DMS79 treated with DMSO at 0.1 percent for 48 hours (cell line): ENCODE measurements around the gene SAPCD2.
"Not testable (repeated sequence)": the region's sequence is repeated elsewhere in the genome, so short reads cannot be mapped to it uniquely, and the experiment has no call there.

Experiments
- DNase-seq: peaks from one replicate; lab custom pipeline; 2025; lab: John Stamatoyannopoulos, UW

Gene SAPCD2, protein sequence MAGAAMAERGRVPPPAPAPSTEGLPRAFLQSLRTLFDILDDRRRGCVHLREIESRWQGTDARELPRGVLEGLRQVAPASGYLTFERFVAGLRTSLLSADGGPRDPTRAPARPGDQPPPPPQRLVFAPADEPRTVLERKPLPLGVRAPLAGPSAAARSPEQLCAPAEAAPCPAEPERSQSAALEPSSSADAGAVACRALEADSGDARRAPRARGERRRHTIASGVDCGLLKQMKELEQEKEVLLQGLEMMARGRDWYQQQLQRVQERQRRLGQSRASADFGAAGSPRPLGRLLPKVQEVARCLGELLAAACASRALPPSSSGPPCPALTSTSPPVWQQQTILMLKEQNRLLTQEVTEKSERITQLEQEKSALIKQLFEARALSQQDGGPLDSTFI

DNA sequence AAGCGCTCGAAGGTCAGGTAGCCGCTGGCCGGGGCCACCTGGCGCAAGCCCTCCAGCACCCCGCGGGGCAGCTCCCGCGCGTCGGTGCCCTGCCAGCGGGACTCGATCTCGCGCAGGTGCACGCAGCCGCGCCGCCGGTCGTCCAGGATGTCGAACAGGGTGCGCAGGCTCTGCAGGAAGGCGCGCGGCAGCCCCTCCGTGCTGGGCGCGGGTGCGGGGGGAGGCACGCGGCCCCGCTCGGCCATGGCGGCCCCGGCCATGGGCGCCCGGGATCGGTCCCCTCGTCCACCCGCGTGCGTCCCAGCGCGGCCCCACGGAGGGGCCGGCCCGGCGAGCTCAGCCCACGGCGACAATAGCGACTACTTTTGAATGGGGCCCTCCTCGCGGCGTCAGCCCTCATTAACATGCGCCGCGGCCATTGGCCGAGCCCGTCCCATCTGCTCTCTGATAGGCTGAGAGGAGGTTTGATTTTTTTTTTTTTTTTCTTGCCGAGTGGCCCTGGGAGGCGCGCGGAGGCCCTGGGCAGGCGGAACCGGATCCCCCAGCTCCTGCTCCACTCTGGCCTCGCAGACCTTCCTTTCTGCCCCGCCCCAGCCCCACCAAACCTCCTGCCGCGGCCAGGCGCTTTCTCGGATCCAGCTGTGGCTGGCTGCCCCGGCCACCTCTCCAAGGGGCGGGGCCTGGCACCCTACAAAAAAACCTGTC, at the start of gene SAPCD2:
Gene SAPCD2 (minus strand): TSS at position 357 of the 705 bp plus-strand sequence. CDS start 97 bp downstream, at position 260.
- peak; percentile 93 for DNase-seq

GRCh38 chr9:137118092-137118603, 47.8 kb upstream of the SAPCD2 start:
- not testable (repeated sequence) for DNase-seq

- no peak for DNase-seq
These were observed 46.9 kb upstream of the SAPCD2 start for GRCh38 chr9:137117269-137117731.

DNA sequence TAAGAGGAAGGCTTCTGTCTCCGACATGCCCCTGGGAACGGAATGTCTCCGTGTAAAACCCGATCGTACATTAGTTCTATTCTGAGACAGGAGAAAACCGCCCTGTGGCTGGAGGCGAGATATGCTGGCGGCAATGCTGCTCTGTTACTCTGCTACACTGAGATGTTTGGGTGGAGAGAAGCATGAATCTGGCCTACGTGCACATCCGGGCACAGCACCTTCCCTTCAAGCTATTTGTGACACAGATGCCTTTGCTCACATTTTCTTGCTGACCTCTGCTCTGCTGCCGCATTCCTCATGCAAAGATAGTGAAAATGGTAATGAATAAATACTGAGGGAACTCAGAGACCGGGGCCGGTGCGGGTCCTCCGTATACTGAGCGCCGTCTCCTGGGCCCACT, 46.4 kb upstream of the SAPCD2 start:
- DNase-seq: no peak

DNA sequence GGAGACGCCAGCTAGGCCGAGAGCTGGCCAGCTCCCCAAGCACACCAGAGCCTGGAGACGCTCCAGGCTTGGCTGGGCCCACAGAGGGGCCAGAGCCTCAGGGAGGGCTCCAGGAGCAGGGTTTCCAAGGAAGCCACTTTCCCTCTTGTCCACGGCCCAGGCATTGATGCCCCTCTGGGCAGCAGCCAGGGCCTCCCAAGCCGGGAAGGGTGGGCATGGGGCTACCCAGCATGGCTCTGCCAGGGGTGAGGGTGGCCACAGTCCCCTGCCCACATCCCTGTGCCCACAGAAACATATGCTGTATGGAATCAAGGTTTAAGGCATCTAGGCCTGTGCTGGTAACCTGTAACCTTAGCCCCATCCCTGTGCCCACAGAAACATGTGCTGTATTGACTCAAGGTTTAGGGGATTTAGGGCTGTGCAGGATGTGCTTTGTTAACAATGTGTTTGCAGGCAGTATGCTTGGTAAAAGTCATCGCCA, 45.7 kb upstream of the SAPCD2 start:
- no peak for DNase-seq

DNA sequence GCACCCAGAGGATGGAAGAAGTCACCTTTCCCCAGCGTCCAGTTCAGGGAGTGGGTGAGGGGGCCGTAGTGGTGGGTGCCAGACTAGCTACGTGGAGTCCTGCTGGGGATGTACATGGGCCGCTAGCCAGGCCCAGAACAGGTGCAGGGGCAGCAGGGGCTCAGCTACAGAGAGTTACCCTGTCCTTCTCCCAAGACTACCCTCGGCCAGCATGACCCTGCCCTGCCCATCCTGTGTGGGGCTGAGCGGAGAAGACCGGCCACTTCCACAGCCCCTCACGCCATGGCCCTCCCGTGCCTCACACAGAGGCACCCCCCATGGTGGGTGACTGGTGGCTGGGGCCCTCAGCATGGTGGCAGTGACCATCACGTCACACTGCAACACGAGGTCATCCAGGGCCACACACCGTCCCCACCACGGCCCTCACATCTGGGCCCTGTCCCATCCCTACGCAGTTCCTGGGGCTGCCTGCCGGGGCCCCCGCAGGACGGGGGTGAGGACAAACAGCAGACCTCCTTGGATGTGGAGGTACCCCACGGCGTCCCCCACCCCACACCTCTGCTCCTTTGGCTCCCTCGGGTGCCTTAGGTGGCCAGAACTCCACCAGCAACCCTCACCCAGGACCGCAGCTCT, 45.2 kb upstream of the SAPCD2 start:
- no peak for DNase-seq

DNA sequence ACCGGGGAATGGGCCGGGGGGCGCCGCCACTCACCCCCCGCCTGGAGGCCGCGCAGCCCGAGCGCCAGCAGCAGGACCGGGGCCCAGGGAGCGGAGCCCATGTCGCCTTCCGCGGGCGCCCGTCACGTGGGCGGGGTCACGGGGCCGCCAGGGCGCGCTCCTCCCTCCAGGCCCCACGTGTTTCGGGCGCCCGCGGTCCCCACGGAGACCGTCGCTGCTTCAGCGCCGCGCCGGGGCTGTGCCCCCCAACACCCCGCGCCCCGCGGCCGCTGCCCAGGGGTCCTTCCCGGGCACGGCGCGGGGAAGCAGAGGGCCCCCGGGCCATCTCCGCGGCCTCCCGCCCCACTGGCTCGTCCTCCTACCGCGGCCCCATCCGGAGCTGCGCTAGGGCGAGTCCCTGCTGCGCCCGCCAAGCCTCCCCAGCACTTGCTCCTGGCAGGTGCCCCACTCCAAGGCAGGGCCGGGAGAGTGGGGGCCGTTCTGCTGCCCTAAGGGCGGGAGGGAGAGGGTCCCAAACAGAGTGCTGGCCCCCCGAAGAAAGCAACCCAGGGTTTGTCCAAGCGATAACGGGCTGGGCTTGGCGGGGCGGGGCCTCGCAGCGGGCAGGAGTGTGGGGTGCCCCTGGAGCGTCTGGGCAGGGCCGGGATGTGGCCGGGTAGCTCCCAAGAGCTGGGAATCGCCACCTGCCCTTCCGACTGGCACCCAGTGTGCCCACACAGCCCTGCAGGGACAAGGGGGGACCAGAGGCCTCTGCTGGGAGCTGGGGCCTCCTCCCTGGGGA, 44.4 kb upstream of the SAPCD2 start, which contains the start of gene DPP7:
Gene DPP7 (minus strand): TSS at position 121 of the 781 bp plus-strand sequence. CDS start 20 bp downstream, at position 101.
- DNase-seq: peak; percentile 16

- no peak for DNase-seq
These were observed 43.9 kb upstream of the SAPCD2 start for GRCh38 chr9:137114220-137114612.

DNA sequence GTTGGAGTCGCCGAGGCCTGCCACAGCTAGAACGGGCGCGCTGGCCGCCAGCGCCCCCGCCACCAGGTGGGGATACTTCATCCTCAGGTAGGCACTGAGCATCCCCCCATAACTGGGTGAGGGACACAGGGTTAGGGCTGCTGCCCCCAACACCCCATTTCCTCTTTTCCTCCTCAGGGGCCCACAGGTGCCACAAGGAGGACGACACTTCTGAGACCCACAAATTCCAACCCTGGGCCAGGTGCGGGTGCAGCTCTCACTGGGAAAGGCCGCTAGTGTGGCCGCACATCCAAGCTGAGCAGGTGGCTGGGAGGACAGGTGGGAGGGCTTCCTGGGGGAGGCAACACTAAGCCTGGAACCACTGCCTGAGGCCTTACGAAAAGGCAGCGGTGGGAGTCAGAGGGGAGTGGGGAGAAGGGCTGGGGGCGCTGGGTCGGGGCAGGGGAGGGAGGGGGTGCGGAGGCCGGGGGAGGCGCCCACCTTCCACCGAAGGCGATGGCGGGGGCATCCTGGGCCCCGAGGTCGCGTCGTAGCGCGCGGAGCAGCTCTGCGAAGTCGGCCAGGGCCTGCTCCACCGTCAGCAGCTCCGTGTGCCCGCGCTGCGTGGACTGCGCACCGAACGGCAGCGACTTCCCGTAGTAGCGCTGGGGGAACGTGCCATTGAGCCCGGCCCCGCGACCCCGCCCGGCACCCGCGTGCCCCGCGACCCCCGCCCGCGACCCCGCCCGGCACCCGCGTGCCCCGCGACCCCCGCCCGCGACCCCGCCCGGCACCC, 43.2 kb upstream of the SAPCD2 start:
- no peak for DNase-seq

- no peak for DNase-seq
These were observed 42.4 kb upstream of the SAPCD2 start for GRCh38 chr9:137112564-137113384.

DNA sequence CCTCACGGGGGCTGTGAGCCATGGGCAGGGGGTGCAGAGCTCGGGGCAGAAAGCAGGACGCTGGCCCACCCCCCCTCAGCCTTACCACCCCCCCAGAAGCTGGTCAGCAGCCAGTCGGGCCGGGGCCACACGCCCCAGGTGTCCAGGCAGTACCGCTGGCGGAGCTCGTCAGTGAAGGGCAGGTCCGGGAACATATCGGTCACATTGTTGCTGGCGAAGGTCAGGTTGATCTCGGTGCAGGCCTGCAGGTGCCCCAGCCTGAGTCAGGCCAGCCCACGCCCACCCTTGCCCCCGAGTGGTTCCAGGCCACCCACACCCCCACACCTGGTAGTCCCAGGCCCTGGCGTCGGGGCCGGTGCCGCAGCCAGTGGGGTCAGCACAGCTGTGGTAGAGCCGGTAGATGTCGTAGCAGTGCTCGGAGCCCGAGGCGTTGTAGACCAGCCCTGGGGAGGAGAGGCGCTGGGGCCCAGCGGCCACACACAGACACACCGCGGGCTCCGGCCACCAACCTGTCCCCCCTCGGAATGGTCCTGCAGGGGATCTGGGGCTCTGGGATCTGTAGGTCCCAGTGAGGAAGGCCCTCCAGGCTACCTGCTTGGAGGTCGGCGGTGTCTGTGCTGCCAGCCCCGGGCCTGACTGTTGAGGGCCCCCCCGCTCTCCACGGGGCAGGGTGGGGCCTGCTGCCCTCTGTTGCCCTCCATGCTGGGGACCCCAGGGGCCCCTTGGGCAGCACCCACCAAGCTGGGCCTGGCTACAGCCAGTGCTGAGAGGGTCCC, 41.6 kb upstream of the SAPCD2 start:
- DNase-seq: no peak

GRCh38 chr9:137110911-137111787, 40.8 kb upstream of the SAPCD2 start:
- DNase-seq: no peak

DNA sequence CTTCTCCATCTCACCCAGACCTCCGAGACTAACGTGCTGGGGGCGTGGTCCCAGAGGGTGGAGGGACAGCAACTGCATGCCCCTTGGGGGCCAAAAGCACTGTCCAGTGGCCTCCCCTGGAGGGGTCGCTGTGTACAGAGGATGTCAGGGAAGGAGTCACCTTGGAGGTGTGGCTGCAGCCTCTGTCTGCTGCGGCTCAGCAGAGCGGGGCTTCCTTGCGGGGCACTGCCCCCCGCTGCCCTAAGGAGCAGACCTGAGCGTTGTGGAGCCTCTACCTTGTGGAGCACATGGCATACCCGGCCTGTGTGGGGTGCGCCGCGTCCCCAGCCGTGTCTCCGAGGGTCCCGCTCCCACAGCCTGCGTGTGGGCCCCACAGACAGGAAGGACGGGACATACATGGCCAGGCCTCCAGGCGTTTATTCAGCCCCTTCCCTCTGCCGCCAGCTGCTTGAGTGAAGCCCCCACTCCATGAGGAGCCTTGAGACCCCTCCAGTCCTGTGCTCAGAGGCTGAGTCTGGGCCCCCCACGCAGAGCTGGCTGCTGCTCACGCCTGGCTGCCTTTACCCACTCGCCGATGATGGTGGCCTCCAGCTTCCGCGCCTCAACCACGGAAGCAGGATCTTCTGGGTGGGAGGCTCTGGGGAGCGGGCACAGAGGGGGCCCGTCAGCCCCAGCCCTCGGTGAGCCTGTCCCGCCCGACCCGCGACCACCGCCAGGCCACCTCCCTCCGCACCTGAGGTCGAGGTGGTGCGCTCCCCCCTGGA, 40.0 kb upstream of the SAPCD2 start:
- no peak for DNase-seq

- DNase-seq: no peak
These were observed 39.1 kb upstream of the SAPCD2 start for GRCh38 chr9:137109250-137110146.

- no peak for DNase-seq
These were observed 38.4 kb upstream of the SAPCD2 start for GRCh38 chr9:137108608-137109249.

GRCh38 chr9:137107982-137108381, 37.6 kb upstream of the SAPCD2 start:
- DNase-seq: no peak
